GM23338 (cell line): ENCODE measurements around the gene ADAT2. TPM values are rescaled to one million over a fixed set of nuclear protein-coding genes. Genes with fewer than 3 reads are reported as not detected.

Experiments used
- ATAC-seq: fragments of 200-7000 bp; cut with Tn5 transposase; 3 replicates; pipeline ENCODE4 v1.9.1; 2020
- DNase-seq: peaks from one replicate; pipeline ENCODE4 v3.0.0-alpha.2; 2015; ENCODE audit warnings: low spot score
- H2AFZ ChIP-seq: fragments of 200-600 bp; sonication (generic); 2 replicates; pipeline ENCODE4 v1.8.0; 2016; ENCODE audit warnings: antibody characterized with exemption, mild to moderate bottlenecking, moderate library complexity
- H3F3A ChIP-seq: fragments of 200-600 bp; sonication (generic); replicated peaks from 2 replicates; pipeline ENCODE4 v1.8.0; 2017; ENCODE audit warnings: antibody characterized with exemption, mixed run types, low read depth
- H3K27ac ChIP-seq: fragments of 200-600 bp; sonication (generic); 2 replicates; pipeline ENCODE4 v1.6.1; 2016; ENCODE audit warnings: low read depth
- H3K27me3 ChIP-seq: fragments of 200-600 bp; sonication (generic); 2 replicates; pipeline ENCODE4 v1.8.0; 2016; ENCODE audit warnings: mild to moderate bottlenecking, mixed run types, moderate library complexity; ENCODE audit not compliant: insufficient read depth
- H3K36me3 ChIP-seq: fragments of 200-600 bp; sonication (generic); 2 replicates; pipeline ENCODE4 v1.8.0; 2016; ENCODE audit warnings: mild to moderate bottlenecking; ENCODE audit not compliant: insufficient read depth
- H3K4me1 ChIP-seq: fragments of 200-600 bp; sonication (generic); 2 replicates; pipeline ENCODE4 v1.8.0; 2016; ENCODE audit warnings: mild to moderate bottlenecking, moderate library complexity; ENCODE audit not compliant: insufficient read depth
- H3K4me2 ChIP-seq: fragments of 200-600 bp; sonication (generic); 2 replicates; pipeline ENCODE4 v1.7.1; 2017; ENCODE audit warnings: mixed run types
- H3K4me3 ChIP-seq: fragments of 200-600 bp; sonication (generic); 2 replicates; pipeline ENCODE4 v1.6.1; 2016; ENCODE audit warnings: mixed run types
- H3K79me2 ChIP-seq: fragments of 200-600 bp; sonication (generic); replicated peaks from 2 replicates; pipeline ENCODE4 v1.8.0; 2017; ENCODE audit warnings: mild to moderate bottlenecking; ENCODE audit not compliant: insufficient read depth
- H3K9me2 ChIP-seq: fragments of 200-600 bp; sonication (generic); 2 replicates; pipeline ENCODE4 v1.8.0; 2017; ENCODE audit not compliant: insufficient read depth
- H4K20me1 ChIP-seq: fragments of 200-600 bp; sonication (generic); replicated peaks from 2 replicates; pipeline ENCODE4 v1.8.0; 2017; ENCODE audit warnings: mild to moderate bottlenecking; ENCODE audit not compliant: insufficient read depth
- H3K27ac Mint-ChIP-seq: 2 replicates; pipeline ENCODE4 v1.8.0; 2020; ENCODE audit warnings: inconsistent platforms, mild to moderate bottlenecking, moderate library complexity, mixed read lengths
- H3K27me3 Mint-ChIP-seq: 3 replicates; pipeline ENCODE4 v1.8.0; 2022; ENCODE audit warnings: low read depth, mild to moderate bottlenecking, moderate library complexity, mixed read lengths, inconsistent platforms; ENCODE audit not compliant: insufficient read depth, poor library complexity
- H3K36me3 Mint-ChIP-seq: 3 replicates; pipeline ENCODE4 v1.8.0; 2021; ENCODE audit warnings: low read depth, mild to moderate bottlenecking, inconsistent platforms, moderate library complexity, mixed read lengths
- H3K4me1 Mint-ChIP-seq: 3 replicates; pipeline ENCODE4 v1.8.0; 2020; ENCODE audit warnings: mild to moderate bottlenecking, inconsistent platforms, mixed read lengths
- H3K4me3 Mint-ChIP-seq: 3 replicates; pipeline ENCODE4 v1.8.0; 2021; ENCODE audit warnings: moderate library complexity, mild to moderate bottlenecking, inconsistent platforms, mixed read lengths
- H3K9me3 Mint-ChIP-seq: 3 replicates; pipeline ENCODE4 v1.8.0; 2020; ENCODE audit warnings: moderate library complexity, mild to moderate bottlenecking, inconsistent platforms, mixed read lengths
- CREB1 ChIP-seq: fragments of 250-450 bp; sonication (Bioruptor Pico); IDR thresholded peaks from 2 replicates; pipeline ENCODE4 v1.5.0; 2020; ENCODE audit warnings: low read depth, mild to moderate bottlenecking, moderate library complexity
- ETS1 ChIP-seq: IDR thresholded peaks from 2 replicates; pipeline ENCODE4 v1.6.1; 2016; ENCODE audit warnings: antibody characterized with exemption
- NANOG ChIP-seq: IDR thresholded peaks from 2 replicates; pipeline ENCODE4 v1.6.1; 2016; ENCODE audit warnings: antibody characterized with exemption, borderline replicate concordance
- POLR2AphosphoS5 ChIP-seq: IDR thresholded peaks from 2 replicates; pipeline ENCODE4 v1.6.1; 2016; ENCODE audit warnings: antibody characterized with exemption, low read depth
- REST ChIP-seq: IDR thresholded peaks from one replicate; pipeline ENCODE4 v1.6.1; 2018; ENCODE audit warnings: antibody characterized with exemption; ENCODE audit not compliant: unreplicated experiment
- long read RNA-seq: library from polyadenylated mRNA; unstranded; transcript quantifications from one replicate; pipeline ENCODE4 v2.0.0, GENCODE V29; 2020; ENCODE audit not compliant: unreplicated experiment
- polyA plus RNA-seq: library from polyadenylated mRNA; unstranded; fragments of >200 nt; fragmentation: Nextera tagmentation; extraction: Ambion mirVana; gene quantifications from 2 replicates; pipeline ENCODE4 v1.2.1, GENCODE V29; 2016
- total RNA-seq: library from RNA; depleted of rRNA; stranded (reverse); fragments of >200 nt; shearing (Covaris generic); gene quantifications from 2 replicates; pipeline ENCODE4 v1.2.3, GENCODE V29; 2014; rRNA removed
- TF ChIP-seq, protein P1 (sequence below): fragments of 250-450 bp; sonication (Bioruptor Pico); IDR thresholded peaks from 2 replicates; pipeline ENCODE4 v1.5.0; 2020; ENCODE audit warnings: mild to moderate bottlenecking, moderate library complexity

Gene ADAT2
- 10.8 and 13.7 TPM in 2 replicates for total RNA-seq
- 6.9 and 7.4 TPM in 2 replicates for polyA plus RNA-seq
- long read RNA-seq, transcript ADAT2-201 (6 exons, 2,065 nt) = major isoform, 6 of 10 reads
- long read RNA-seq, partial matches to known transcripts = 1 of 10 reads
- long read RNA-seq, other reads (novel, unspliced or antisense) = 3 of 10 reads

- peak within 1 kb of the TSS; percentile 91 for H3K4me3 ChIP-seq
- H3K4me2 ChIP-seq = peak within 1 kb of the TSS; percentile 94
- H3F3A ChIP-seq = no peaks in the 10 kb centered on the region
- H3K36me3 ChIP-seq = no peaks in the 10 kb centered on the region
- Mint-ChIP-seq H3K36me3 (no peaks in the 10 kb centered on the region), H3K9me3 (no peaks in the 10 kb centered on the region), H3K27ac (peak within 1 kb of the TSS; percentile 97), H3K4me1 (peaks cover 7% of the 10 kb centered on the region; the same call in 2 of the 3 replicates), H3K4me3 (peak within 1 kb of the TSS; percentile 94), H3K27me3 (peaks cover 7% of the 10 kb centered on the region)
- H4K20me1 ChIP-seq = no peaks in the 10 kb centered on the region; the same call in 1 of the 2 replicates
- no peaks in the 10 kb centered on the region for H3K9me2 ChIP-seq
- peaks cover 38% of the 10 kb centered on the region for H3K79me2 ChIP-seq
- H3K27me3 ChIP-seq = no peaks in the 10 kb centered on the region
- peak within 1 kb of the TSS; percentile 99 for H2AFZ ChIP-seq
- peak; percentile 99 for ATAC-seq
- DNase-seq = peak; percentile 97
- peak within 1 kb of the TSS; percentile 65; the same call in 1 of the 2 replicates for H3K27ac ChIP-seq
- TF ChIP-seq CREB1 (CRISPR knock-in tag) (peak; percentile 89), POLR2AphosphoS5 (peak; percentile 87), ETS1 (0 out of 2 replicates have a peak, but pooled peaks have one; percentile 44), NANOG (no peak), REST (no peak)
- TF ChIP-seq, protein P1, sequence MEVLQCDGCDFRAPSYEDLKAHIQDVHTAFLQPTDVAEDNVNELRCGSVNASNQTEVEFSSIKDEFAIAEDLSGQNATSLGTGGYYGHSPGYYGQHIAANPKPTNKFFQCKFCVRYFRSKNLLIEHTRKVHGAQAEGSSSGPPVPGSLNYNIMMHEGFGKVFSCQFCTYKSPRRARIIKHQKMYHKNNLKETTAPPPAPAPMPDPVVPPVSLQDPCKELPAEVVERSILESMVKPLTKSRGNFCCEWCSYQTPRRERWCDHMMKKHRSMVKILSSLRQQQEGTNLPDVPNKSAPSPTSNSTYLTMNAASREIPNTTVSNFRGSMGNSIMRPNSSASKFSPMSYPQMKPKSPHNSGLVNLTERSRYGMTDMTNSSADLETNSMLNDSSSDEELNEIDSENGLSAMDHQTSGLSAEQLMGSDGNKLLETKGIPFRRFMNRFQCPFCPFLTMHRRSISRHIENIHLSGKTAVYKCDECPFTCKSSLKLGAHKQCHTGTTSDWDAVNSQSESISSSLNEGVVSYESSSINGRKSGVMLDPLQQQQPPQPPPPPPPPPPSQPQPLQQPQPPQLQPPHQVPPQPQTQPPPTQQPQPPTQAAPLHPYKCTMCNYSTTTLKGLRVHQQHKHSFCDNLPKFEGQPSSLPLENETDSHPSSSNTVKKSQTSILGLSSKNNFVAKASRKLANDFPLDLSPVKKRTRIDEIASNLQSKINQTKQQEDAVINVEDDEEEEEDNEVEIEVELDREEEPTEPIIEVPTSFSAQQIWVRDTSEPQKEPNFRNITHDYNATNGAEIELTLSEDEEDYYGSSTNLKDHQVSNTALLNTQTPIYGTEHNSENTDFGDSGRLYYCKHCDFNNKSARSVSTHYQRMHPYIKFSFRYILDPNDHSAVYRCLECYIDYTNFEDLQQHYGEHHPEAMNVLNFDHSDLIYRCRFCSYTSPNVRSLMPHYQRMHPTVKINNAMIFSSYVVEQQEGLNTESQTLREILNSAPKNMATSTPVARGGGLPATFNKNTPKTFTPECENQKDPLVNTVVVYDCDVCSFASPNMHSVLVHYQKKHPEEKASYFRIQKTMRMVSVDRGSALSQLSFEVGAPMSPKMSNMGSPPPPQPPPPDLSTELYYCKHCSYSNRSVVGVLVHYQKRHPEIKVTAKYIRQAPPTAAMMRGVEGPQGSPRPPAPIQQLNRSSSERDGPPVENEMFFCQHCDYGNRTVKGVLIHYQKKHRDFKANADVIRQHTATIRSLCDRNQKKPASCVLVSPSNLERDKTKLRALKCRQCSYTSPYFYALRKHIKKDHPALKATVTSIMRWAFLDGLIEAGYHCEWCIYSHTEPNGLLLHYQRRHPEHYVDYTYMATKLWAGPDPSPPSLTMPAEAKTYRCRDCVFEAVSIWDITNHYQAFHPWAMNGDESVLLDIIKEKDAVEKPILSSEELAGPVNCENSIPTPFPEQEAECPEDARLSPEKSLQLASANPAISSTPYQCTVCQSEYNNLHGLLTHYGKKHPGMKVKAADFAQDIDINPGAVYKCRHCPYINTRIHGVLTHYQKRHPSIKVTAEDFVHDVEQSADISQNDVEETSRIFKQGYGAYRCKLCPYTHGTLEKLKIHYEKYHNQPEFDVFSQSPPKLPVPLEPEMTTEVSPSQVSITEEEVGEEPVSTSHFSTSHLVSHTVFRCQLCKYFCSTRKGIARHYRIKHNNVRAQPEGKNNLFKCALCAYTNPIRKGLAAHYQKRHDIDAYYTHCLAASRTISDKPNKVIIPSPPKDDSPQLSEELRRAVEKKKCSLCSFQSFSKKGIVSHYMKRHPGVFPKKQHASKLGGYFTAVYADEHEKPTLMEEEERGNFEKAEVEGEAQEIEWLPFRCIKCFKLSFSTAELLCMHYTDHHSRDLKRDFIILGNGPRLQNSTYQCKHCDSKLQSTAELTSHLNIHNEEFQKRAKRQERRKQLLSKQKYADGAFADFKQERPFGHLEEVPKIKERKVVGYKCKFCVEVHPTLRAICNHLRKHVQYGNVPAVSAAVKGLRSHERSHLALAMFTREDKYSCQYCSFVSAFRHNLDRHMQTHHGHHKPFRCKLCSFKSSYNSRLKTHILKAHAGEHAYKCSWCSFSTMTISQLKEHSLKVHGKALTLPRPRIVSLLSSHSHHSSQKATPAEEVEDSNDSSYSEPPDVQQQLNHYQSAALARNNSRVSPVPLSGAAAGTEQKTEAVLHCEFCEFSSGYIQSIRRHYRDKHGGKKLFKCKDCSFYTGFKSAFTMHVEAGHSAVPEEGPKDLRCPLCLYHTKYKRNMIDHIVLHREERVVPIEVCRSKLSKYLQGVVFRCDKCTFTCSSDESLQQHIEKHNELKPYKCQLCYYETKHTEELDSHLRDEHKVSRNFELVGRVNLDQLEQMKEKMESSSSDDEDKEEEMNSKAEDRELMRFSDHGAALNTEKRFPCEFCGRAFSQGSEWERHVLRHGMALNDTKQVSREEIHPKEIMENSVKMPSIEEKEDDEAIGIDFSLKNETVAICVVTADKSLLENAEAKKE (CRISPR knock-in tag) = no peak
- peaks cover 6% of the 10 kb centered on the region for H3K4me1 ChIP-seq
Observed at GRCh38 chr6:143450453-143451371, at the start of gene ADAT2, which contains the start of gene PEX3. Gene ADAT2, minus strand, starts transcription at chr6:143450695. Its CDS starts 37 bp downstream, at chr6:143450658. Gene PEX3, plus strand, starts transcription at chr6:143450805. Its CDS starts 238 bp downstream, at chr6:143451043.
